ENCODE data around the gene ADK. TPM values are rescaled to one million over a fixed set of nuclear protein-coding genes. Genes with fewer than 3 reads are reported as not detected.

ADK gene
- total RNA-seq, 2 experiments from 2014 or later, result 26.4 to 31.1 TPM

- Histone ChIP-seq H3K4me1 (ENCODE audit: insufficient read depth, low read length, poor library complexity, severe bottlenecking) (no peaks in the 10 kb centered on the region), H3K27ac (ENCODE audit: low read depth, low read length, poor library complexity, severe bottlenecking) (no peak overlapping the region), H4K20me1 (ENCODE audit: insufficient read depth, low read length) (no peaks in the 10 kb centered on the region), H3K4me3 (ENCODE audit: low read depth, low read length, poor library complexity, severe bottlenecking) (no peak overlapping the region), H3K36me3 (ENCODE audit: insufficient read depth, low read length) (peaks cover 3% of the 10 kb centered on the region; the same call in 1 of the 2 replicates), H2AFZ (ENCODE audit: low read length) (no peak overlapping the region), H3K9me2 (ENCODE audit: insufficient read depth, low read length) (no peaks in the 10 kb centered on the region), H3K4me2 (ENCODE audit: low read length) (no peak overlapping the region), H3K9me3 (ENCODE audit: low read length) (no peaks in the 10 kb centered on the region), H3K79me2 (ENCODE audit: insufficient read depth, low read depth, low read length) (no peaks in the 10 kb centered on the region)
- DNase-seq (ENCODE audit: low spot score), result no peak
- ChIA-PET CTCF (ENCODE audit: unreplicated experiment) (no interaction called here), POLR2A (interaction anchor here (0.7 kb wide), 1 partner anchor 45 kb away, joined by 3 read pairs; no protein-coding TSS in a partner anchor)
- intact Hi-C loops (cut with micrococcal nuclease; ENCODE audit: unreplicated experiment), result loop anchor here (10.0 kb wide), 1 partner anchor 353 kb away; no protein-coding TSS in a partner anchor
- TF ChIP-seq CTCF (conservative IDR thresholded peaks at IDR 0.05; ENCODE audit: low read length) (no peak), EZH2phosphoT487 (IDR thresholded peaks at IDR 0.05; ENCODE audit: borderline replicate concordance, low read depth, low read length) (no peak)
- BruUV-seq (replicated peaks), result no TSS peak
Observed at GRCh38 chr10:74238031-74238431, 87.0 kb downstream of the ADK start.

- CTCF ChIA-PET (ENCODE audit: unreplicated experiment), result no interaction called here
- H3K9me2 ChIP-seq (ENCODE audit: insufficient read depth, low read length), result no peaks in the 10 kb centered on the region
- TF ChIP-seq CTCF (conservative IDR thresholded peaks at IDR 0.05; ENCODE audit: low read length) (no peak), EZH2phosphoT487 (IDR thresholded peaks at IDR 0.05; ENCODE audit: borderline replicate concordance, low read depth, low read length) (no peak)
- H3K36me3 ChIP-seq (ENCODE audit: insufficient read depth, low read length), result peaks cover 4% of the 10 kb centered on the region; the same call in 1 of the 2 replicates
- no peak overlapping the region for H3K27ac ChIP-seq (ENCODE audit: low read depth, low read length, poor library complexity, severe bottlenecking)
- no peaks in the 10 kb centered on the region for H4K20me1 ChIP-seq (ENCODE audit: insufficient read depth, low read length)
- POLR2A ChIA-PET, result interaction anchor here (0.7 kb wide), 1 partner anchor 45 kb away, joined by 3 read pairs; no protein-coding TSS in a partner anchor
- DNase-seq (ENCODE audit: low spot score), result no peak
- no peak overlapping the region for H3K4me3 ChIP-seq (ENCODE audit: low read depth, low read length, poor library complexity, severe bottlenecking)
- no peaks in the 10 kb centered on the region for H3K4me1 ChIP-seq (ENCODE audit: insufficient read depth, low read length, poor library complexity, severe bottlenecking)
- H3K79me2 ChIP-seq (ENCODE audit: insufficient read depth, low read depth, low read length), result no peaks in the 10 kb centered on the region
- intact Hi-C loops (cut with micrococcal nuclease; ENCODE audit: unreplicated experiment), result loop anchor here (10.0 kb wide), 1 partner anchor 354 kb away; no protein-coding TSS in a partner anchor
- H2AFZ ChIP-seq (ENCODE audit: low read length), result no peak overlapping the region
- H3K9me3 ChIP-seq (ENCODE audit: low read length), result no peaks in the 10 kb centered on the region
- H3K4me2 ChIP-seq (ENCODE audit: low read length), result no peak overlapping the region
- no TSS peak for BruUV-seq (replicated peaks)
Observed at GRCh38 chr10:74238516-74238915, 87.5 kb downstream of the ADK start.

- peaks cover 4% of the 10 kb centered on the region; the same call in 1 of the 2 replicates for H3K36me3 ChIP-seq (ENCODE audit: insufficient read depth, low read length)
- H3K27ac ChIP-seq (ENCODE audit: low read depth, low read length, poor library complexity, severe bottlenecking), result no peak overlapping the region
- no peak overlapping the region for H3K4me2 ChIP-seq (ENCODE audit: low read length)
- no peak overlapping the region for H2AFZ ChIP-seq (ENCODE audit: low read length)
- intact Hi-C loops (cut with micrococcal nuclease; ENCODE audit: unreplicated experiment), result loop anchor here (5.0 kb wide), 2 partner anchors 779 to 994 kb away; partner anchors contain the start of gene COMTD1
- POLR2A ChIA-PET, result interaction anchor here (0.6 kb wide), 1 partner anchor 15 kb away, joined by 4 read pairs; no protein-coding TSS in a partner anchor
- no peaks in the 10 kb centered on the region for H4K20me1 ChIP-seq (ENCODE audit: insufficient read depth, low read length)
- TF ChIP-seq CTCF (conservative IDR thresholded peaks at IDR 0.05; ENCODE audit: low read length), result no peak
- TF ChIP-seq EZH2phosphoT487 (IDR thresholded peaks at IDR 0.05; ENCODE audit: borderline replicate concordance, low read depth, low read length), result no peak
- no peak overlapping the region for H3K4me3 ChIP-seq (ENCODE audit: low read depth, low read length, poor library complexity, severe bottlenecking)
- CTCF ChIA-PET (ENCODE audit: unreplicated experiment), result no interaction called here
- H3K79me2 ChIP-seq (ENCODE audit: insufficient read depth, low read depth, low read length), result no peaks in the 10 kb centered on the region
- H3K4me1 ChIP-seq (ENCODE audit: insufficient read depth, low read length, poor library complexity, severe bottlenecking), result no peaks in the 10 kb centered on the region
- BruUV-seq (replicated peaks), result no TSS peak
- H3K9me3 ChIP-seq (ENCODE audit: low read length), result no peaks in the 10 kb centered on the region
- DNase-seq (ENCODE audit: low spot score), result no peak
- no peaks in the 10 kb centered on the region for H3K9me2 ChIP-seq (ENCODE audit: insufficient read depth, low read length)
Observed at GRCh38 chr10:74243067-74243466, 92.0 kb downstream of the ADK start.

Data from OCI-LY7 (cell line).